Fibroblast of pulmonary artery (primary cell): ENCODE results near the gene SMIM34.
"Not testable (repeated sequence)": the region's sequence is repeated elsewhere in the genome, so short reads cannot be mapped to it uniquely, and the experiment has no call there.

Source experiments
- DNase-seq: peaks from one replicate; pipeline ENCODE4 v3.0.0-alpha.2; 2010; ENCODE audit warnings: low read depth
- H3K4me3 ChIP-seq: replicated peaks from 2 replicates; pipeline ENCODE4 v1.5.1; 2011; ENCODE audit warnings: low read depth, mild to moderate bottlenecking, control low read depth, low read length, moderate library complexity

Gene SMIM34

DNA sequence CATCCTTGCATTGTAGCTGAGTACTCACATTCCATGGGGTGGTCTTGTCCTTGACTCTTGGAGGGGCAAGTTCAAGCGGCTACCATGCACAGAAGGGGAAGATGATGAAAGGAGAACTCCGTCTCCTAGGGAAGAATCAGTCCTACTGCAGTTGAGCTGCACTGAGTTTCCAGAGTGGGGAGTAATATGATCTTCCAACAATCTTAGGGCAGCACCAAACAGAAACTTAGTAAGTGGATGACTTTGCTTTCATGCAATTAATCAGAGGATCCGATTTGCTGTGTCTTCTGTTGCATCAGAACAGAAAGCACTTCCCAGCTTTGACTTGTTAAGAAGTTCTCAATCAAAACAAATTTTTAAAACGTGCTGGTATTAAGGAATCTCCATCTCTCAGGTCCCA, at the start of gene SMIM34:
Gene SMIM34, minus strand, starts transcription at position 147 of the 400 bp plus-strand sequence. Its CDS starts 112 bp downstream, at position 35.
- not testable (repeated sequence) for H3K4me3 ChIP-seq, DNase-seq

- not testable (repeated sequence) for H3K4me3 ChIP-seq
Measured at GRCh38 chr21:34467333-34467732, 43.6 kb upstream of the SMIM34 start.

GRCh38 chr21:34459426-34459825, 35.7 kb upstream of the SMIM34 start:
- not testable (repeated sequence) for H3K4me3 ChIP-seq, DNase-seq

More at GRCh38 chr21:34467333-34467732, 43.6 kb upstream of the SMIM34 start:
- DNase-seq: not testable (repeated sequence)

DNA sequence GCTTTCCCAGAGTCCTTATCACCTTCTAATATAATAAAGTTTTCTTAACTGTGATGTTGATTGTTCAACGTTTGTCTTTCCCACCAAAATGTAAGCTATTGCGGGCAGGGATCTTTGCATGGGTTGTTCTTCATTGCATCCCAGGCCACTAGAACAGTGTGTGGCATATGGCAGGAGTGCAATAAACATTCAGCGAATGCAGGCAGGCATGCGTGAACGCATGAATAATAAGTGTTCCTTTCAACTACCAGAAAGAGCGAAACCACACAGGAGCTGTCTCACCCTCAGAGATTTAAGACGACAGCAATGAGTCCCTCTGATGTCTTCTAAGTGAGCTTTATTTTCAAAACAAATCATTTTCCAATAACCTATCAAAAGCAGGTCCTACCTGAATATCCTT, 34.5 kb upstream of the SMIM34 start:
- H3K4me3 ChIP-seq, DNase-seq: not testable (repeated sequence)

GRCh38 chr21:34456180-34456579, 32.4 kb upstream of the SMIM34 start:
- not testable (repeated sequence) for DNase-seq, H3K4me3 ChIP-seq

DNA sequence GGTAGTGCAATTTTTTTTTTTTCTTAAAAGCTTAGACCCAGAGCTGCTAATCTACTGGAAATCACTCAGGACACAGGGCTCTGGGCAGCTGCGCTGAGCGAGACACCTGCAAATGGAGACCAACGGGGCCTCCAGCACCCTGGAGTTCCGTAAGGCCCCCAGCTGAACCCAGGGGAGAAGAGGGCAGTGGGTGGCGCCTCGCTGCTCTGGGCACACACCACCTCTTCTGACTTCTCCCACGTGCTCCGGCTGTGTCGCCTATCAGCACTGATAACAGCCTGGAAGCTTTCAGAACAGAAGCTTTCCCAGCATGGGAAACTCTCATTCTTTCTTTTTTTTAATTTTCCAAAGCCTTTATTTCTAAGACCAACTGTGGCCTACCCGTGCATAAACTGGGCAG, 31.9 kb upstream of the SMIM34 start:
- not testable (repeated sequence) for H3K4me3 ChIP-seq, DNase-seq

DNA sequence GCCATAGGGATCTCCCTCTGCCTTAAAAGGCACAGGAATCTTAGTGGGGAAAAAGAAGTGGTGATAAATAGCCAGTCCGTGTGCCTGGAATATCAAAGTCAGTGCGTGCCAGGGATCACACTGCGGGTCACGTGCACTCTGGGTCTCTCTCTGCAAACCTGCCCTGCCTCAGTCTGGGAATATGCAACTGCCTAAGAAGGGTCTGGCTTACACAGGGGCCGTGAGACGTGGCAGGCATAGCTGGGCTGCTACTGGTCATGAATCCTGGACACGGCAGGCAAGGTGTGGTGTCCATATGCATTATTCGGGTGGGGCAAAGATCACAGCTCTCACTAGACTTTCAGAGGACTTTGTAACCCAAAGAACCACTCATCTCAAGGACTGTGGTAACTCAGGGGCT, 23.3 kb upstream of the SMIM34 start:
- DNase-seq, H3K4me3 ChIP-seq: not testable (repeated sequence)

DNA sequence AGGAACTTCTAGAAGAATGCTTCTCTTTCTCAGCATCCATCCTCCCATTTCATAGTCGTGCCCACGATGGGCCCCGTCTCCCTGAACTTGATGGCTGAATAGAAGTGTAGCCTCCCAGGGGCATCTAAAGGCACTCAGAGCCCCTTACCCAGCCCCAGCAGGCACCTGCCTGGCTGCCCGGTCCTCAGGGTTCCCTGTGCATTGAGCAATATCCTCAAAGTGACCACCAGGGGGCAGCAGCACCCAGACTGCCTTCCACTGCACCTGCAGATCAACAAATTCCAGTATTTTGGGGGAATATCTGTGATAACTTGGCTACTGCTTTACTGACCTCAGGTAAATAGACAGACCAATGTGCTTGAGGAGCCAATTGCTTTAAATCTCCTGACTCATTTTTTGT, 19.7 kb upstream of the SMIM34 start:
- DNase-seq, H3K4me3 ChIP-seq: not testable (repeated sequence)

GRCh38 chr21:34429710-34430109, 6.0 kb upstream of the SMIM34 start:
- H3K4me3 ChIP-seq, DNase-seq: not testable (repeated sequence)

GRCh38 chr21:34428441-34428840, 4.7 kb upstream of the SMIM34 start:
- H3K4me3 ChIP-seq, DNase-seq: not testable (repeated sequence)

DNA sequence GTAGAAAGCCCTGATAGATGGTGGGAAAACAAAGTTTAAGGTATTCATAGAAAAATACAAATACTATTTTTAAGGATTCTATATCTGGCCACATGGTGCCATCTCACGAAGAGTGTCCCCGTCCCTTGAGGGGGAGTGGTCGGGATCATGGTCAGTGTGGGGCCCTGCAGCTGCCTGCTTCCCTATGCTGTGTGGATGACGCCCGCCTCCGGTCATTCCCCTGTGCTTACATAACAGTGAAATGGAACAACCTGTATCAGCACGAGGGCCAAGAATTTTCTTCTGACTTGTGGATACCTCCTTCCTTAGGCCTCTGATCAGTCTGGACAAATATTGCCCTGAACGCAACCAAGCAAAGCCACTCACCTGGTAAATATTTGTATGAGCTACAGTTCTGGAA, 3.6 kb upstream of the SMIM34 start:
- not testable (repeated sequence) for H3K4me3 ChIP-seq, DNase-seq

GRCh38 chr21:34417448-34418077, 6.2 kb downstream of the SMIM34 start:
- not testable (repeated sequence) for H3K4me3 ChIP-seq, DNase-seq

DNA sequence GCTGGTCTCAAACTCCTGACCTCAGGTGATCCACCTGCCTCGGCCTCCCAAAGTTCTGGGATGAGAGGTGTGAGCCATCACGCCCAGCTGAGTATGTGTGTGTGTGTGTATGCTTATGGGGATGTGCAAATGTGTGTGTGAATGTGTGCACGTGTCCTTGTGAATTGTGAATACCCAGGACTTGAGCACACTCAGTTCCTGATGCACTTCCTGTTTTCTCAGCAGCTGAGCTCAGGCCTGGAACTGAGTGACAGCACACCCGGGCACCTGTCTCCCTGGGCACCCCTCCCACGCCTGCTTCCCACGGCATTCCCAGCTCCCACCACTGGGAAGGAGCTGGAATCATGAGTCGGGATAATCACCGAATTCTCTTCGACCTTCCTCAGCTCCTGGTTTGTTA, 16.5 kb downstream of the SMIM34 start:
- not testable (repeated sequence) for DNase-seq, H3K4me3 ChIP-seq

GRCh38 chr21:34406676-34407075, 17.1 kb downstream of the SMIM34 start:
- not testable (repeated sequence) for DNase-seq

GRCh38 chr21:34406102-34406501, 17.6 kb downstream of the SMIM34 start:
- H3K4me3 ChIP-seq, DNase-seq: not testable (repeated sequence)

More at GRCh38 chr21:34406676-34407075, 17.1 kb downstream of the SMIM34 start:
- not testable (repeated sequence) for H3K4me3 ChIP-seq

DNA sequence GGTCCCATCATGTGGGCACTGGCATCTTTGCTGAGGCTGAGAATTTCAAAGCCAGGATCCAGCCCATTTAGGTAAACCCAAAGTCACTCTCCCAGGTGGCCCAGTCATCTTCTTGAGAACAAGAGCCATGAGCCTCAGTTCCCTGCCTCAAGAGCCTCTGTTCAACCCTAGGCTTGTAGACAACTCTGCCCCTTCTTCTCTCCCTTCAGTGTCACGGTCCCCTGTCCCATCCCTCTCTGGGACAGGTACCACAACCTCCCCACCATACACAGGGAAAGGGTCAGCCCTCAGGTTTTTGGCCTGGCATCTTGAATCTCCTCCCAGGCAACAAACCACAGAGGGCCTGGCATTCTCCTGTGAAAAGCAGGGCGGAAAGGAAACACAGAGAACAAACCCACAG, 18.1 kb downstream of the SMIM34 start:
- not testable (repeated sequence) for DNase-seq, H3K4me3 ChIP-seq

GRCh38 chr21:34404742-34405141, 19.0 kb downstream of the SMIM34 start:
- not testable (repeated sequence) for H3K4me3 ChIP-seq, DNase-seq

DNA sequence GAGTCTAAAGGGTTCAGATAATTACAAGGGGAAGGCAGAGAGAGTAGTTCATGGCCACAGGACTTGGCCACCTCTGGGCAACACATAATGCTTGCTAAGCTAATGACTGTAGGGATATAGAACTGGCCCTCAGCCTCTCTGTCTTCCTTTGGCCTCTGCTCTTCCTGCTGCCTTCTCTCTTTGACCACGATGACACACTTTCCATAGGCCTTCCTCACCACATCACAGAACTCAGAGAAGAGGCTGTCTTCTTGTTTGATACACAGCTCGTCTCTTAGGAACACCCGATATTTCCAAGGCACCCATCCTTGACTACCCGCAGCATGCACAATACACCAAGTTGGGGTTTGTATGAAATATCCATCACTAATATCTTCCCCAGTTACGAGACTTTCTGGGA, 23.2 kb downstream of the SMIM34 start:
- not testable (repeated sequence) for DNase-seq, H3K4me3 ChIP-seq

GRCh38 chr21:34383724-34384415, 39.9 kb downstream of the SMIM34 start:
- DNase-seq, H3K4me3 ChIP-seq: not testable (repeated sequence)

- not testable (repeated sequence) for DNase-seq, H3K4me3 ChIP-seq
Measured at GRCh38 chr21:34383138-34383537, 40.6 kb downstream of the SMIM34 start.
